IPS-18a (cell line): ENCODE results near the gene MMAB.

Experiments
- H3K27ac ChIP-seq: one replicate; pipeline ENCODE4 v1.5.1; 2013; ENCODE audit warnings: low read length
- H3K27me3 ChIP-seq: one replicate; pipeline ENCODE4 v1.6.1; 2013; ENCODE audit warnings: mild to moderate bottlenecking, low read length; ENCODE audit not compliant: control insufficient read depth, insufficient read depth
- H3K36me3 ChIP-seq: one replicate; pipeline ENCODE4 v1.6.1; 2013; ENCODE audit warnings: low read depth, low read length; ENCODE audit not compliant: control insufficient read depth
- H3K4me1 ChIP-seq: one replicate; pipeline ENCODE4 v1.6.1; 2013; ENCODE audit warnings: low read depth, low read length; ENCODE audit not compliant: control insufficient read depth
- H3K4me3 ChIP-seq: one replicate; pipeline ENCODE4 v1.5.1; 2013; ENCODE audit warnings: low read length
- H3K9ac ChIP-seq: one replicate; pipeline ENCODE4 v1.6.1; 2013; ENCODE audit warnings: mild to moderate bottlenecking, low read length, moderate library complexity
- H3K9me3 ChIP-seq: one replicate; pipeline ENCODE4 v1.6.1; 2013; ENCODE audit warnings: low read depth, low read length; ENCODE audit not compliant: control insufficient read depth

The MMAB gene

DNA sequence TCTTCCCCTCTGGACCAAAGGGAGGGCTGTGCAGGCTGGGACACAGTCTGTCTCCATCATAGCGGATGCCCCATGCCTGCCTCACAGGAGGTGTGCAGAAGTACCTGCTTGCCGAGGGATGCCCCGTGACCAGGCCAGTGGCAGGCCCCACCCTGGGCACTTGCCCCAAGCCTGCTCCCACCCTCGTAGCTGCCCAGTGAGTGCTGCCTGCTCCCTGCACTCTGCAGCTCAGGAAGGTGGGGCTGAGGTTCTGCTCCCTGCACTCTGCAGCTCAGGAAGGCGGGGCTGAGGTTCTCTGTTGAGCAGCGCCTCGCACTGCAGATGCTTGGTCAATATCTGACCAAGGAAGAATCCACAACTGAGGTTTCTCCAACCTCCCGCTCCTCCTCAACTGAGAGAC is 6.9 kb downstream of the MMAB start:
- Histone ChIP-seq H3K27me3 (no peaks in the 10 kb centered on the region), H3K9ac (no peak overlapping the region), H3K4me3 (no peak overlapping the region), H3K4me1 (no peaks in the 10 kb centered on the region), H3K9me3 (no peaks in the 10 kb centered on the region), H3K36me3 (peaks cover 29% of the 10 kb centered on the region), H3K27ac (no peak overlapping the region)

DNA sequence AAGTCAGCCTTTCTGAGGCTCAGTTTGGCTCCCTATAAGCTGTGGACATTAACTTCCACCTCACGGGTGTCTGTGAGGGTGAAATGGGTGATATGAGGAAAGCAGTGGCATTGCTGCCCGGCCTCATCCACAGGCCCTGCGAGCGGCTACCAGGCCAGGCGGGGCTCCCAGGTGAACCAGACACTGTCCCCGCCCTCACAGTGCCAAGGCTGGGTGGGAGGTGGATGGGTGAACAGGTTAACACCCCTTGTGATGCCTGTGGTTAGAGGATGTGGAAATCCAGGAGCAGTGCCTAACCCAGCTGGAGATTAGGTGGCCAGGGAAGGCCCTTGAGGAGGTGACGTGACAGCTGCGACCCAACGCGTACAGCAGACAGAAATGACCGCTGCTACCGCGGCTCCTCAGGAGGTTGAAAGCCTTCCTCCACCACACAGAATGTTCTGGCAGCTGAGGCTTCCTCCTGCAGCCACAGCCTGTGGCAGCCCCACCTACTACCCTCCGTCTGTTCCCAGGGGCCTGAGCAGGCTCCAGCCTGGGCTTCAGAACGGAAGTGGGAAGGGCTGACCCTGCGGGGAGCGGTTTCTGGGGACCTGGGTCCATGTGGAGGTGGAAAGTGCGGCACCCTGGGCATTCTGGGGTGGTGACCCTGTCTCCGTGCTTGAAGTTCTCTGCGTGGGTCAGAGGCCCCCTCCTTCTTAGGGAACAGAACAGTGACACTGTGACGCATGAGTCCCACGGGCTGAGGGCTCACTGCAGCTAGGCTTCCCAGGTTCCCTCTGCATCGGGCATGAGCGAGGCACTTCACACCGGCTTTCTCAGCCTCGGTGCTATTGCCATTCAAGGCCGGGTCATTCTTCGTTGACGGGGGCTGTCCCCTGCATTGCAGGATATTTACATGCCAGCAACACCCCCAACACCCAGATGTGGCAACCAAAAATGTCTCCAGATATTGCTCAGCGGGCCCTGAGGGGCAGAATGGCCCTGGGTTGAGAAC is 9.7 kb downstream of the MMAB start:
- Histone ChIP-seq H3K27me3 (no peaks in the 10 kb centered on the region), H3K27ac (no peak overlapping the region), H3K4me1 (no peaks in the 10 kb centered on the region), H3K4me3 (no peak overlapping the region), H3K9ac (no peak overlapping the region), H3K9me3 (no peaks in the 10 kb centered on the region), H3K36me3 (peaks cover 23% of the 10 kb centered on the region)

DNA sequence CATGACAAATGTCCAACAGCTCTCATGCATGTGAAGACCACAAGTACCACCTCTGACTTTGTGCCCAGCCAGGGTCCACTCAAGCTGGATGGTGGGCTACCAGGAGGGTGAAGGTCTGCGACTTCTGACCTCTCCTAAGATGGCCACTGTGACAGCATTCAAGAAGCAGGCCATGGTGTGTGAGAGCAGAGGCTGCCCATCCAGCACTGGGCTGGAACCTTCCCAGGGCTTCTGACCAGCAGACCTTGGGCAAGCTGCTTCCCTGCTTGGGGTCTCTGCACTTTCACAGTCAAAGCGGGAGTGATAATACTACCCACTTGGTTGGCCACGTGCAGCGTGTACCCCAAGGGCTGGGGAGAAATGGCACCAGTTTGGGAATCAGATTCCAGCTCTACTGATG is 10.4 kb downstream of the MMAB start:
- Histone ChIP-seq H3K4me3 (no peak overlapping the region), H3K9me3 (no peaks in the 10 kb centered on the region), H3K36me3 (peaks cover 16% of the 10 kb centered on the region), H3K27me3 (no peaks in the 10 kb centered on the region), H3K27ac (no peak overlapping the region), H3K9ac (no peak overlapping the region), H3K4me1 (no peaks in the 10 kb centered on the region)

DNA sequence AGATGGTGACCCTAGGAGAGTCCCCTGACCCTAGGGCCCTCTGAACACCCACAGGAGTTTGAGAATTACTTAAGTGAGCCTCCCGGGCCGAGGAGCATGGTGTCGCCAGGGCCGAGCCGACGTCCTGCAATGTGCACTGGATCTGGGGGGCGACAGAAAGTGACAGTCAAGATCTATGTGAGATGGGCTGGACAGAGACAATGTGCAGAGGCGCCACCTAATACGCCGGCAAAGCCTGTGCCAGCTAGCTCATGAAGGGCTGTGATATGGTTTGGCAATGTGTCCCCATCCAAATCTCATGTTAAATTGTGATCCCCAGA is 11.6 kb downstream of the MMAB start:
- no peaks in the 10 kb centered on the region for H3K27me3 ChIP-seq
- no peaks in the 10 kb centered on the region for H3K4me1 ChIP-seq
- H3K4me3 ChIP-seq, result no peak overlapping the region
- no peaks in the 10 kb centered on the region for H3K9me3 ChIP-seq
- H3K27ac ChIP-seq, result no peak overlapping the region
- H3K9ac ChIP-seq, result no peak overlapping the region
- peaks cover 15% of the 10 kb centered on the region for H3K36me3 ChIP-seq

DNA sequence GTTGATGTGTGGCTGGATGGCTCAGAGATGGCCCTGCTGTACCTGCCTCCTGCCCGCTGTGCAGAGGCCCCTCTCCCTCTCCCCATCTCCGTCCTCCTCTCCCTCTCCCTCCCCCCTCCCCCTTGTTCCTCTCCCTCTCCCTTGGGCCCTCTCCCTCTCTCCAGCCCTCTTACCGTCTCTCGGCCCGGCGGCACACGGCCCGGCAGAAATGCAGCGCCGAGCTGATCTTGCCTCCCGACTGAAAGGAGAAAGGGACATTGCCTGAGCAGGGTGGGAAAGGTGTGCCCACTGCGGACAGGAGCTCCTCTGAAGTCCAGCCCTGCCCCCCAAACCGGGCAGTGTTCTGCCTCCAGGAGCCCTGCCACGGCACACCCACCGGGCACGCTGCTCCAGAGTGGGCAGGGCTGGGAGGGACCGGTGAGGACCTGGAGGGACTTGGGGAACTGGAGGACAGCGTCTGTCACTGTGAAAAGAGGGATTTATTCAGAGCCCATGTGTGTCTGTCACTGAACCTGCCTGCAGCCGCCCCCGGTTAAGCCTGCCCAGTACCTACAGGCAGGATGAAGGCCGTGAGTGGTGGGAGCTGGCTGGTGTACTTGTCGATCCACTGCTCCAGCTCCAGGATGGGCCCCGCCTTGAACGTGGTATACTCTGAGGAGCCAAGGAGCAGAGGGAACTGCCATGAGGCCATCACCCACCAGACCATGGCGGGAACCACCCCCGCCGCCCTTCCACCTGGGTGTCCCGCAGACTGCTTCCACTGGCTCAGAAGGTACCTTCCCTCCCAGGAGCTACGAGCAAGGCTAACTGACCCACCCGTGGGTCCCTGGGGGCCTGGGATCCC is 12.2 kb downstream of the MMAB start:
- no peaks in the 10 kb centered on the region for H3K4me1 ChIP-seq
- H3K27ac ChIP-seq, result no peak overlapping the region
- no peak overlapping the region for H3K4me3 ChIP-seq
- H3K9me3 ChIP-seq, result no peaks in the 10 kb centered on the region
- H3K27me3 ChIP-seq, result no peaks in the 10 kb centered on the region
- H3K36me3 ChIP-seq, result peaks cover 11% of the 10 kb centered on the region
- no peak overlapping the region for H3K9ac ChIP-seq

DNA sequence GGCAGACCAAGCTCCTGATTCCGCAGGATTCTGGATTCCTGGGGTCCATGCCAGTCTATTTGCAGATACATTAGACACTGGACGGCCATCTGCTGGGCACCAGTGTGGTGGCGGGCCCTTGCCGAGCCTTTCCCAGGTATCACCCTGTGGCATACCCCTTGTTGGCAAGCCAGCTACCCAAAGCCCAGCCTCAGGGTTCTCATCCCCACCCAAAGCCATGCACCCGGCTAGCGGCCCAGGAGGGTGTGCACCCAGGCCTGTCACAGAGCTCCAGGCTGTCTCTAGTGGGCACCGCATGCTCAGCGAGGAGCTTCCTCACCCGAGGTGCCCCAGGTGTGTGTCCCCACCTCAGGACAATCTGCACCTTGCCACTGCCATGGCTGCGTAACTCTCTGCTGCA is 13.7 kb downstream of the MMAB start:
- Histone ChIP-seq H3K36me3 (peaks cover 1% of the 10 kb centered on the region), H3K9me3 (no peaks in the 10 kb centered on the region), H3K9ac (no peak overlapping the region), H3K4me1 (no peaks in the 10 kb centered on the region), H3K27me3 (no peaks in the 10 kb centered on the region), H3K4me3 (no peak overlapping the region), H3K27ac (no peak overlapping the region)

DNA sequence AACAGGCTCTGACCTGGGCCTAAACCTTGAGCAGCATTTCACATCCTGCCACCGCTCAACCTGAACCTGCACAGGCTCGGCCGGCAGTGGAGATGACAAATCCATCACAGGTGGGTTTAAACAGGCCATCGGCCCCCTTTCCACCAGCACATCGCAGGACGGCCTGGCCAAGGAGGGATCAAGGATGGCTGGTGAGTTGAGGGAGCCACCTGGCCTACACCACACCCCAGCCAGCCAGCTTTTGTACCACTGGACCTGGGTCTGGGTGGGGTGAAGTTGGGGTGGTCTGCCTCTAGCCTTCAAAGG is 14.2 kb downstream of the MMAB start:
- Histone ChIP-seq H3K4me3 (no peak overlapping the region), H3K27me3 (no peaks in the 10 kb centered on the region), H3K27ac (no peak overlapping the region), H3K9ac (no peak overlapping the region), H3K9me3 (no peaks in the 10 kb centered on the region), H3K4me1 (no peaks in the 10 kb centered on the region), H3K36me3 (no peaks in the 10 kb centered on the region)

DNA sequence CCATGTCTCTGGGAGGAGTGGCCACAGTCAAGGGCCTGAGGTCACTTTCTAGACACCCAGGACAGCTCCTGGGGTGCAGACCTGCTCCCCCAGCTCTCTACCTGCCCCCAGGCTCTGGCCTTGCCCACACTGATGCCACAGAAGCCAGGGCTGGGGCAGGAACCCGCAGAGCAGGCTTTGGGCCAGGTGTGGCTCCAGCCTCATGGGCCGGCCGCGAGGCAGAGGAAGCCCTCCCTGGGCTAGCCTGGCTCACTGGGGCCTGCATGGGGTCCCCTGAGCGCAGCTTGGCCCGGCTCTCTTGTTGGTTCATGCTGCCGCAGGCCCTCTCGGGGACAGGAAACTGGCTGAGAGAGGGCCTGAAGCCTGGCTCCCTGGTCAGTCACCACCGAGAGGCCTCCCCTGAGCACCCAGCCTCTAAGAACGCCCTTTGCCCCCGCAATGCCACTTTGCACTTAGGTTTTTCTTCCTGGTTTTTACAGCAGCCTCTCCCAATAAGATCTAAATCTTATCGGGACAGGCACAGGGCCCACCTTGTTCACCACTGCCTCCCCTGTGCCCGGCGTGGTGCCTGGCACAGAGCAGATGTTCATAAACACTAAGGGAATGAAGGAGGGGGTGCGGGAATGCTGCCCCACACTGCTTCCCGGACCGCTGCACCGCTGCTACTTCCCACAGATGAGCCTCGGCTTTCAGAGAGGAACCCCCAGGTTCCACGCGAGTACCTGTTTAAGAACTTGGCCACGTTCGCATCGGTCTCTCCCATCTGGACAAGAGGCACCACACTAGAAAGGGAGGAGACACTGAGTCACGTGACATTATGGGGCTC is 14.7 kb downstream of the MMAB start:
- H3K27me3 ChIP-seq, result no peaks in the 10 kb centered on the region
- H3K4me3 ChIP-seq, result no peak overlapping the region
- no peaks in the 10 kb centered on the region for H3K4me1 ChIP-seq
- no peak overlapping the region for H3K27ac ChIP-seq
- no peaks in the 10 kb centered on the region for H3K36me3 ChIP-seq
- no peaks in the 10 kb centered on the region for H3K9me3 ChIP-seq
- no peak overlapping the region for H3K9ac ChIP-seq

DNA sequence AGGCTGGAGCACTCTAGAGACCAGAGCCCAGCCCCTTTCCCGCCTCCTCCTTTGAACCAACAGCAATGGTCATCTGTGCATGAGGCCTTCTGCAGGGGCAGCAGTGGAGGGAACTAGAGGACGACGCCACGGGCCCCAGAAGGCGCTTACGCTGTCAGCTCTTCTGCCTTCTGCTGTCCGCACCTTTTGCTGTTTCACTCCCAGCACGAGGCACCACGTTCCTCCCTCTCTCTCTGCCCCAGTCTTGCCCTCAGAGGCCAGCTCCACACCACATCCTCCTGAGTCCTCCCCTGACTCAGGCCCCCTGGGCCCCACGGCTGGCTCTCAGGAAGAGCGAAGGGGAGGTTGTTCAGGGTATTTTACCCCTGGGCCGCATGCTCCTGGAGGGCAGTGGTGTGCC is 15.5 kb downstream of the MMAB start:
- Histone ChIP-seq H3K9ac (no peak overlapping the region), H3K4me1 (no peaks in the 10 kb centered on the region), H3K9me3 (no peaks in the 10 kb centered on the region), H3K27ac (no peak overlapping the region), H3K36me3 (no peaks in the 10 kb centered on the region), H3K27me3 (no peaks in the 10 kb centered on the region), H3K4me3 (no peak overlapping the region)

DNA sequence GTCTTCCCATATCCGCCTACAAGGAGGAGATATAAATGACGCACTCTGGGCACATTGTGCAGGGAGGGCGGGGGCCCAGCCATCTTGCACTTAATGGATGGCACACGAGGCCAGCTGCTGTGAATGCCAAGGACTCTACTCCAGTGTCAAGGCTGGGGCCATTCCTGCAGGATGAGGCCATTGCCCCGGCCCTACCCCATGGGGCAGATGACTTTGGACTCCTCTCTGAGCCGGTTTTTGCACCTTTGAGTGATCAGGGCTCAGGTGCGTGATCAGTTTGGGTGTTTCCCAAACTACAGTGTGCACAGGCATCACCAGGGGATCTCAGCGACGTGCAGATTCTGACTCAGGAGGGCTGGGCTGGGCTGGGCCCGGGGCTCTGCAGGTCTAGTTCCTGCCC is 16.1 kb downstream of the MMAB start:
- H3K36me3 ChIP-seq, result no peaks in the 10 kb centered on the region
- no peak overlapping the region for H3K4me3 ChIP-seq
- H3K4me1 ChIP-seq, result no peaks in the 10 kb centered on the region

More for the DNA sequence above, 16.1 kb downstream of the MMAB start:
- Histone ChIP-seq H3K9me3 (no peaks in the 10 kb centered on the region), H3K27me3 (no peaks in the 10 kb centered on the region), H3K9ac (no peak overlapping the region), H3K27ac (no peak overlapping the region)
